ENCODE results near the gene KIAA0319L. TPM values are rescaled to one million over a fixed set of nuclear protein-coding genes. Genes with fewer than 3 reads are reported as not detected.

The KIAA0319L gene
- total RNA-seq, 4 donors from 2014 or later = 27.6 to 72.1 (median 53.8) TPM

GRCh38 chr1:35401049-35401448 lies 156.2 kb downstream of the KIAA0319L start:
- intact Hi-C loops (cut with DNase I; ENCODE audit: low total_unique reads) = no loop called here
- no peaks in the 10 kb centered on the region for H3K27me3 ChIP-seq
- no peak overlapping the region for H3K27ac ChIP-seq
- H3K36me3 ChIP-seq = no peaks in the 10 kb centered on the region
- no peak overlapping the region for H3K4me3 ChIP-seq
- no peak for DNase-seq
- H3K4me1 ChIP-seq = no peaks in the 10 kb centered on the region
- TF ChIP-seq POLR2A (IDR thresholded peaks at IDR 0.05) = no peak
- TF ChIP-seq CTCF (IDR thresholded peaks at IDR 0.05) = no peak
- H3K9me3 ChIP-seq = no peaks in the 10 kb centered on the region

- H3K36me3 ChIP-seq = no peaks in the 10 kb centered on the region
- H3K27ac ChIP-seq = no peak overlapping the region
- H3K4me3 ChIP-seq = no peak overlapping the region
- intact Hi-C loops (cut with DNase I; ENCODE audit: low total_unique reads) = no loop called here
- TF ChIP-seq CTCF (IDR thresholded peaks at IDR 0.05) = no peak
- TF ChIP-seq POLR2A (IDR thresholded peaks at IDR 0.05) = no peak
- DNase-seq = no peak
- no peaks in the 10 kb centered on the region for H3K27me3 ChIP-seq
- no peaks in the 10 kb centered on the region for H3K9me3 ChIP-seq
- no peaks in the 10 kb centered on the region for H3K4me1 ChIP-seq
Measured at GRCh38 chr1:35398739-35399138, 158.5 kb downstream of the KIAA0319L start.

- Histone ChIP-seq H3K27me3 (no peaks in the 10 kb centered on the region), H3K9me3 (no peaks in the 10 kb centered on the region), H3K36me3 (no peaks in the 10 kb centered on the region), H3K4me3 (no peak overlapping the region), H3K4me1 (no peaks in the 10 kb centered on the region), H3K27ac (no peak overlapping the region)
- intact Hi-C loops (cut with DNase I; ENCODE audit: low total_unique reads) = no loop called here
- TF ChIP-seq CTCF (IDR thresholded peaks at IDR 0.05) (no peak), POLR2A (IDR thresholded peaks at IDR 0.05) (no peak)
- DNase-seq = no peak
Measured at GRCh38 chr1:35394386-35394785, 162.8 kb downstream of the KIAA0319L start.

- TF ChIP-seq POLR2A (IDR thresholded peaks at IDR 0.05) (no peak), CTCF (IDR thresholded peaks at IDR 0.05) (no peak)
- Histone ChIP-seq H3K4me3 (no peak overlapping the region), H3K27ac (no peak overlapping the region), H3K27me3 (no peaks in the 10 kb centered on the region), H3K4me1 (no peaks in the 10 kb centered on the region), H3K9me3 (no peaks in the 10 kb centered on the region), H3K36me3 (no peaks in the 10 kb centered on the region)
- DNase-seq = no peak
- intact Hi-C loops (cut with DNase I; ENCODE audit: low total_unique reads) = no loop called here
Measured at GRCh38 chr1:35390600-35391494, 166.4 kb downstream of the KIAA0319L start.

GRCh38 chr1:35386959-35387358 lies 170.2 kb downstream of the KIAA0319L start:
- H3K4me1 ChIP-seq = no peaks in the 10 kb centered on the region
- H3K4me3 ChIP-seq = no peak overlapping the region
- H3K27me3 ChIP-seq = no peaks in the 10 kb centered on the region
- no peak for TF ChIP-seq POLR2A (IDR thresholded peaks at IDR 0.05)
- DNase-seq = no peak
- no peaks in the 10 kb centered on the region for H3K9me3 ChIP-seq
- H3K36me3 ChIP-seq = no peaks in the 10 kb centered on the region
- no peak overlapping the region for H3K27ac ChIP-seq
- intact Hi-C loops (cut with DNase I; ENCODE audit: low total_unique reads) = no loop called here

Measured in uterus (tissue), 4 donors.